Esophagus (tissue), 2 donors: ENCODE results near the gene DHDDS. TPM values are rescaled to one million over a fixed set of nuclear protein-coding genes. Genes with fewer than 3 reads are reported as not detected.

ENCODE experiments used
- H3K27ac ChIP-seq, 2 donors: one replicate each; pipeline ENCODE4 v1.5.1; 2013; ENCODE audit warnings: low read depth in 2 of 2, mild to moderate bottlenecking in 2 of 2, inconsistent platforms in 1 of 2, low read length in 1 of 2, moderate library complexity in 1 of 2
- H3K27me3 ChIP-seq, 2 donors: one replicate each; pipeline ENCODE4 v1.6.1; 2013; ENCODE audit warnings: low read length in 2 of 2, control low read depth in 1 of 2, mild to moderate bottlenecking in 1 of 2; ENCODE audit not compliant: insufficient read depth in 2 of 2, control insufficient read depth in 1 of 2
- H3K36me3 ChIP-seq, 2 donors: one replicate each; pipeline ENCODE4 v1.6.1; 2013; ENCODE audit warnings: low read length in 1 of 2; ENCODE audit not compliant: control insufficient read depth in 2 of 2, insufficient read depth in 2 of 2
- H3K4me1 ChIP-seq, 2 donors: one replicate each; pipeline ENCODE4 v1.6.1; 2013; ENCODE audit warnings: low read length in 1 of 2; ENCODE audit not compliant: control insufficient read depth in 2 of 2, insufficient read depth in 2 of 2
- H3K4me3 ChIP-seq, 2 donors: one replicate each; pipeline ENCODE4 v1.5.1; 2013; ENCODE audit warnings: low read length in 2 of 2, mild to moderate bottlenecking in 2 of 2, low read depth in 1 of 2, moderate library complexity in 1 of 2
- H3K9me3 ChIP-seq, 2 donors: one replicate each; pipeline ENCODE4 v1.6.1; 2013; ENCODE audit warnings: mild to moderate bottlenecking in 2 of 2, low read depth in 1 of 2, low read length in 1 of 2, moderate library complexity in 1 of 2; ENCODE audit not compliant: control insufficient read depth in 2 of 2, insufficient read depth in 1 of 2
- WGBS, 2 donors: extraction: QIAGEN DNeasy Blood & Tissue Kit; methylation state at CpG; one replicate each; pipeline ENCODE4 v1.1.7; 2013; 5-methylcytosine and 5-hydroxymethylcytosine counted together
- polyA plus RNA-seq, 2 donors: library from polyadenylated mRNA; stranded (reverse); fragments of 200-250 nt; gene quantifications; one replicate each; pipeline ENCODE4 v1.2.3, GENCODE V29; 2013
- donor health status: healthy with polysubstance abuse.
- donor health status: Bipolar disorder and iron deficiency.

DHDDS gene
- polyA plus RNA-seq, 2 donors = 22.6 to 29.3 TPM

DNA sequence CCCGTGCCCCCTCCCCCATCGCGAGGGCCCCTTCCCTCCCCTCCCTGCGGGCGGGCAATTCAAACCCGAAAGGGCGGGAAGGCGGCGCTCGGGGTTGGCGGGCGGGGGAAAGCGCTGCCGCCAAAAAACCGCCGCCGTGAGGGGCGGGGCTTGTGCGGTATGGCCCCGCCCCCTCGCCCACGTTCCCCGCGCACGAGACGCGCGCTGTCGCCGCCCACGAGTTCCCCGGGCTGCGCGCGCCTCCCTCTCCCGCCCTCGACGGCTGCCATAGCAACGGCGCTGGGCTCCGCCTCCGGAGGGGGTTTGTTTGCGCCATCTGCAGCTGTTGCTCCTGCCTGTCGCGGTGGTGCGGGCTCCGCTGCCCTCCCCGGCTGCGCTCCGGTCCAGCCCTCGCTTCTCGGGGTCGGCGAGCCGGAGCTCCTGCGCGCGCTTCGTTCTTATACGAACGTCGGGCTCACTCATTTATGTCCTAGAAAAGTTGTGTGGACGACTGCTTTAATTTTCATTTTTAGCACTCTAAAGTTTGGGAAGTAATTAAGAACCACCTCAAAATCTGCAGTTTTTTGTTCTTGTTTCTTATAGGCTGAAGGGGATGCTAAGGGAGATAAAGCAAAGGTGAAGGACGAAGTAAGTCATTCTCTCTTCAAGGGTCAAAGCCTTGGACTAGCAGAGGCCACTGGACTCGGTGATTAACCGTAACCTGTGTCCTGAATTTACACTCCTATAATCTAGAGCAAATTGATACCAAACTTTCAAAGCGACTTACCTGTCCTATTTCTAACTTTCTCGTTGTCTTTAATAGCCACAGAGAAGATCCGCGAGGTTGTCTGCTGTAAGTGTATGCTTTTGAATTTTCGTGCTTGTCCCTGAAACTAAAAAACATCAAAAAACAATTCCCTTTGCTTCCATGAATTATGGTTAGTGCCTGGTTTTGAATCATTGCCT is 41.1 kb downstream of the DHDDS start:
- no peaks in the 10 kb centered on the region for H3K9me3 ChIP-seq
- no peaks in the 10 kb centered on the region for H3K27me3 ChIP-seq
- peak overlapping the region; percentile 96 to 100 for H3K27ac ChIP-seq
- peaks cover 3 to 13% of the 10 kb centered on the region in 2 donors for H3K36me3 ChIP-seq
- peak overlapping the region; percentile 85 to 98 for H3K4me3 ChIP-seq
- peaks cover 4 to 22% of the 10 kb centered on the region in 2 donors for H3K4me1 ChIP-seq
- 3 to 4% methylated on average over 38 to 71 of the region's 71 CpGs for whole genome bisulfite sequencing, 2 donors

DNA sequence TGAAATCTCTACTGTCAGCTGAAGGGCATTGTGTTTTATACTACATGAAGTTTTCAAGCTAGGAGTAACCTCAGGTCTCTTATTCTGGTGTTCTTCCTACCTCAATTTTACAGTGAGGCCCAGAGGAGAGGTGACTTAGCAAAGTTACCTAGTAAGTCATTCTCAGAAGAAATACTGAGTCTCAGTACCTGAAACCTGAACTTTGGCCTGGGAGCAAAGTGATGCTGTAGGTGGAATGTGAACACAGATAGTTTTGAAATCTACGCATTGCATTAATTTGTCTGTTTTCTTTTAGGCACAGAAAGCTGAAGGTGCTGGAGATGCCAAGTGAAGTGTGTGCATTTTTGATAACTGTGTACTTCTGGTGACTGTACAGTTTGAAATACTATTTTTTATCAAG is 42.7 kb downstream of the DHDDS start:
- Histone ChIP-seq H3K4me1 (peaks cover 4 to 14% of the 10 kb centered on the region in 2 donors), H3K36me3 (peaks cover 3 to 9% of the 10 kb centered on the region in 2 donors), H3K27me3 (no peaks in the 10 kb centered on the region), H3K27ac (no peak overlapping the region), H3K9me3 (no peaks in the 10 kb centered on the region), H3K4me3 (no peak overlapping the region)
- 87 to 97% methylated on average over 1 of the region's 1 CpG for WGBS, 2 donors

DNA sequence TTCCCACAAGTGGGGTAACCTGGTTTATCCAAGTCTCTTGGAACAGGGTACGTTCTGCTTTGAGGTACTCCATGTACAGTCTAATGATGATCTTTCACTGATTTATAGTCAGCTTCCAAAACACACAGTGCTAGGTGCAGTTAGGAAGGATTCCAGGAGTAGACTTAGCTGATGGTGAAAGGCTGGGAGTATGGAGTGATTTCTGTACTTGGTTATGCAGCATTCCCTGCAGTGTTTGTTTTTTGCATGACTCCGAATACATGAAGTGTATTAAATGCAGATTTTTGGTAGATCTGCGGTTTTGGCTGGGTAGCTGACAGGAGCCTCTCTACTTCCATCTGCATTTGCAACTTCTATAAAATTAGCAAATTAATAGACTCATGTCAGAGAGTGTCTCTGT is 43.9 kb downstream of the DHDDS start:
- peaks cover 3 to 9% of the 10 kb centered on the region in 2 donors for H3K36me3 ChIP-seq
- H3K9me3 ChIP-seq = no peaks in the 10 kb centered on the region
- no peaks in the 10 kb centered on the region for H3K27me3 ChIP-seq
- no peak overlapping the region for H3K27ac ChIP-seq
- peaks cover 4 to 7% of the 10 kb centered on the region in 2 donors for H3K4me1 ChIP-seq
- no peak overlapping the region for H3K4me3 ChIP-seq
- WGBS, 2 donors = 80 to 88% methylated on average over 3 of the region's 3 CpGs

DNA sequence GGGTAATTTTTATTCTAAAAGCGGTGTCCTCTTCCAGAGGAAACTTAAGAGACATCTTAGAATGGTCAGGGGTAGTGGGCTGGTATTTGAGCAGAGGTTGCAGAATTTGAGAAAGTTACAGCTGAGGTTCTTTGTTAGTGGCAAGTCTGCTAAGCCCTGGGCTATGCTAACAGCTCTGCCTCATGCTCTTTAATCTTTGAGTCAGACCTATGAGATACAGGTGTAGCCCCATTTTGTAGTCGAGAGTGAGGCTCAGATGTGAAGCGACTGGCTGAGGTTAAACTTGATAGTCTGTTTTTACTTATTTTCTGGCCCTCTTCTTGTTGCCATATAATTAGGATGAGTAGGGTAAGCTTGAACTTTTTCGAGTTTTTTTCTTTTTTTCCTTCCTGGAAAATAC is 44.8 kb downstream of the DHDDS start:
- Histone ChIP-seq H3K27ac (no peak overlapping the region), H3K36me3 (peaks cover 3 to 9% of the 10 kb centered on the region in 2 donors), H3K4me1 (no peaks in the 10 kb centered on the region), H3K4me3 (no peak overlapping the region), H3K9me3 (no peaks in the 10 kb centered on the region), H3K27me3 (no peaks in the 10 kb centered on the region)
- 84 to 85% methylated on average over 4 of the region's 4 CpGs for WGBS, 2 donors

DNA sequence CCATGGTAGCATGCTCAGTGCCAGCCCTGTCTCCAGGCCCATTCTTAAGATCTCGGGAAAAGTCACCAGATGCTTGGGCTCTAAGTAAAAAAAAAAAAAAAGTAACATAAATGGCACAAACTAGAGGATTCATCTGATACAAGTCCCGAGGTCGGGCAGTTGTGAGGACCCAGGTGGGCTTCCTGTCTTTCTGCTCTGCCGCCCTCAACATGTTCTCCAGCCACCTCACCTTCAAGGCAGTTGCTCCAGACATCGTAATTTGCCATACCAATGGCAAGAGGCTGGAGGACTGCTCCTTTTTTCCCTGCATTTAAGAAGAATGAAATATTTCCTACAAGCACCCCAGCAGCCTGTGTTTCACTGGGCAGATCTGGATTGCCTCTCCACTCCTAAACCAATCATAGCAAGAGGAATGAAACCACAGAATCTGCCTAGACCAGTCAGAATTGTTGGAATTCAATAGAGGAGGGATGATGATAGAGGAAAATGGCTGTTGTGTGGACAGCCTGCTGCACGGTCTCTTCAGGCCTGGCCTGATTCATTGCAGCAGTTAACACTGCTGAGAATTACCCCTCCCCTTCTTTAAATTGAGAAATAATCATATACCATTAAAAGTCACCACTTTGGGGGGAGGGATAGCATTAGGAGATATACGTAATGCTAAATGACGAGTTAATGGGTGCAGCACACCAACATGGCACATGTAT is 45.5 kb downstream of the DHDDS start:
- H3K27me3 ChIP-seq = no peaks in the 10 kb centered on the region
- WGBS, 2 donors = 74 to 86% methylated on average over 8 of the region's 8 CpGs
- no peak overlapping the region for H3K27ac ChIP-seq
- no peaks in the 10 kb centered on the region for H3K4me1 ChIP-seq
- no peak overlapping the region for H3K4me3 ChIP-seq
- peaks cover 3 to 9% of the 10 kb centered on the region in 2 donors for H3K36me3 ChIP-seq
- H3K9me3 ChIP-seq = no peaks in the 10 kb centered on the region

DNA sequence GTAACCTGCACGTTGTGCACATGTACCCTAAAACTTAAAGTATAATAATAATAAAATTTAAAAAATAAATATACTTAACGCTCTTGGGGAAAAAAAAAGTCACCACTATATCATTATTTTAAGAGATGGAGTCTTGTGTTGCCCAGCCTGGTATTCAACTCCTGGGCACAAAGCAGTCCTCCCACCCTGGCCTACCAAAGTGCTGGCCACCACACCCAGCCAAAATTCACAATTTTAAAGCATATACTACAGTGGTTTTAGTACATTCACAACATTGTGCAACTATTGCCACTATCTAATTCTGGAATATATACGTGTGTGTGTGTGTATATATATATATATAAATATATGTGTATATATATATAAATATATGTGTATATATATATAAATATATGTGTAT is 46.0 kb downstream of the DHDDS start:
- Histone ChIP-seq H3K27me3 (no peaks in the 10 kb centered on the region), H3K4me1 (no peaks in the 10 kb centered on the region), H3K4me3 (no peak overlapping the region), H3K36me3 (peaks cover 3 to 9% of the 10 kb centered on the region in 2 donors), H3K9me3 (no peaks in the 10 kb centered on the region), H3K27ac (no peak overlapping the region)
- WGBS, 2 donors = 81 to 96% methylated on average over 3 of the region's 3 CpGs

DNA sequence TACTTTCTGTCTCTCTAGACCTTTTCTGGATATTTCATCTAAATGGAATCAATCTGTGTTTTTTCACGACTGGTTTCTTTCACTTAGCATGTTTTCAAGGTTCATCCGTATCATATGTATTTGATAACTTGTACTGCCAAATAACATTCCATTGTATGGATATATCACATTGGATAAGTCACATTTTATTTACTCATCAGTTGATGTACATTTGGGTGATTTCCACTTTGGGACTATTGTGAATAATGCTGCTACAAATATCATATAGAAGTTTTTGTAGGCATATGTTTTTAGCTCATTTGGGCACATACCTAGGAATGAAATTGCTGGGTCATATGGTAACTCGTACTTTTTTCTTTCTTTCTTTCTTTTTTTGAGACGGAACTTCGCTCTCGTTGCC is 46.9 kb downstream of the DHDDS start:
- H3K36me3 ChIP-seq = peaks cover 3 to 6% of the 10 kb centered on the region in 2 donors

DNA sequence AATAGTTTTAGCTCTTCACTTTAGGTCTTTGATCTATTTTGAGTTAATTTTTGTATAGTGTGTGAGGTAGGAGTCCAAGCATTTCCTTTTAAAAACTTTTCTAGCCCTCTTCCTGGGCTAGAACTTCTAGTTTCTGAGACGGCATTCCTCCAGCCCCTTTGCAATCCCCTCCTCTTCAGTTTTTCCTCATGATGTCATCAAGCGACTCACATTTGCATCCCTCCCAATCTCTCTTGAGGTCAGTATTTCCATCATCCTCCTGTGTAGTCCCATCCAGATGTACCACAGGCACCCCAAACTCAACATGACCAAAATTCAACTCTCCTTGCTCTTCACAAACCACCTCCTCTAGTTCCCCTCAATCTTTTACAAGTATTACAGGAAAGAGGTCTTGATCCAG is 50.8 kb downstream of the DHDDS start:
- Histone ChIP-seq H3K27ac (no peak overlapping the region), H3K4me1 (no peaks in the 10 kb centered on the region), H3K4me3 (no peak overlapping the region), H3K36me3 (no peaks in the 10 kb centered on the region), H3K27me3 (no peaks in the 10 kb centered on the region), H3K9me3 (no peaks in the 10 kb centered on the region)
- WGBS, 2 donors = 87 to 91% methylated on average over 2 of the region's 2 CpGs

More for the DNA sequence above, 46.9 kb downstream of the DHDDS start:
- 95 to 96% methylated on average over 6 of the region's 6 CpGs for WGBS, 2 donors
- no peaks in the 10 kb centered on the region for H3K4me1 ChIP-seq
- H3K27me3 ChIP-seq = no peaks in the 10 kb centered on the region
- H3K9me3 ChIP-seq = no peaks in the 10 kb centered on the region
- no peak overlapping the region for H3K27ac ChIP-seq
- no peak overlapping the region for H3K4me3 ChIP-seq

DNA sequence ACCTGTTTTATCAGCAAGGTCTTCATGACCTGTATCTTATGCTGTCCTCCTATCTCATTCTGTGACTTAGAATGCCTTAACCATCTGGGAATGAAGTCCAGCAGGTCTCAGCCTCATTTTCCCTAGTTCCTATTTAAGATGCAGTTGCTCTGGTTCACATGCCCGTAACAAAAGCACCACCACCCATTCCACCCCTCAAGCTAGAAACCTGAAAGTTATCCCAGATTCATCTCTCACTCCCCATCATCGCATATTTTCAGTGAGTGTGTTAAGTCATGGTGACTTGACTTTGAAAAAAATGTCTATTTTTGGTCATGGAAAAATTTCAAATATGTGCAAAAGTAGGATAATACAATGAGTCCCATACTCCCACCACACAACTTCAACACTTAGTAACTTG is 51.9 kb downstream of the DHDDS start:
- no peak overlapping the region for H3K4me3 ChIP-seq
- H3K27ac ChIP-seq = no peak overlapping the region
- WGBS, 2 donors = 74 to 77% methylated on average over 2 of the region's 2 CpGs
- no peaks in the 10 kb centered on the region for H3K4me1 ChIP-seq
- H3K36me3 ChIP-seq = no peaks in the 10 kb centered on the region
- H3K27me3 ChIP-seq = no peaks in the 10 kb centered on the region
- H3K9me3 ChIP-seq = no peaks in the 10 kb centered on the region
